T-helper 1 cell treated with Interleukin-12 subunit alpha and Interleukin-12 subunit beta and Interleukin-4 antibody, amounts not matched to agents 30 μg/mL and 1 μg/mL, for 36 hours (primary cell): Measurements from ENCODE around the gene ATP5ME.

Experiments used
- H3K27ac Mint-ChIP-seq: one replicate; pipeline ENCODE4 v1.8.0; 2021; ENCODE audit warnings: mild to moderate bottlenecking, mixed read lengths
- H3K27me3 Mint-ChIP-seq: one replicate; pipeline ENCODE4 v1.8.0; 2021; ENCODE audit warnings: low read depth, mixed read lengths
- H3K36me3 Mint-ChIP-seq: one replicate; pipeline ENCODE4 v1.8.0; 2021; ENCODE audit warnings: low read depth, mixed read lengths
- H3K4me1 Mint-ChIP-seq: one replicate; pipeline ENCODE4 v1.8.0; 2021; ENCODE audit warnings: low read depth, mixed read lengths
- H3K4me3 Mint-ChIP-seq: one replicate; pipeline ENCODE4 v1.8.0; 2021; ENCODE audit warnings: mild to moderate bottlenecking, moderate library complexity, mixed read lengths
- H3K9me3 Mint-ChIP-seq: one replicate; pipeline ENCODE4 v1.8.0; 2021; ENCODE audit warnings: mixed read lengths

Gene ATP5ME

GRCh38 chr4:633976-634598 is 40.0 kb downstream of the ATP5ME start:
- Mint-ChIP-seq H3K4me1 (no peaks in the 10 kb centered on the region), H3K27me3 (no peaks in the 10 kb centered on the region), H3K9me3 (peaks cover 18% of the 10 kb centered on the region), H3K27ac (no peak overlapping the region), H3K4me3 (no peak overlapping the region), H3K36me3 (no peaks in the 10 kb centered on the region)

GRCh38 chr4:633406-633805 is 40.7 kb downstream of the ATP5ME start:
- Mint-ChIP-seq H3K27ac (no peak overlapping the region), H3K4me1 (no peaks in the 10 kb centered on the region)

DNA sequence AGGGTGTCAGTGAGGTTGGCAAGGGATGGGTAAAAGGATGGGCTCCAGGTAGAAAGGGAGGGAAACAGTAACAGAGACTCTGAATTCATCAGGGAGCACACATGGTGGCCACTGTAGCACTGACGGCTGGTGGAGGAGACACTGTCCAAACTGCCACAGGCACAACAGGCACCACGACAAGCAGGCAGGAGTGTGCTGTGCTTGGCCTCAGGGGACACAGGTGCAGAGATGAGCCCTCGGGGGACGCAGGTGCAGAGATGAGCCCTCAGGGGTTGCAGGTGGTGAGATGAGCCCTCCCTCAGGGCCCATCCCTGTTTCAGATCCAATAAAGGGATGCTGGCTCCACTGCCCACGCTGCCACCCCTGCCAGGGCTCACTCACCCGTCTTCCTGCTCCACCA is 41.1 kb downstream of the ATP5ME start:
- H3K9me3 Mint-ChIP-seq, result peaks cover 18% of the 10 kb centered on the region
- H3K36me3 Mint-ChIP-seq, result no peaks in the 10 kb centered on the region
- no peak overlapping the region for H3K27ac Mint-ChIP-seq
- H3K4me3 Mint-ChIP-seq, result no peak overlapping the region
- no peaks in the 10 kb centered on the region for H3K27me3 Mint-ChIP-seq
- no peaks in the 10 kb centered on the region for H3K4me1 Mint-ChIP-seq

More at GRCh38 chr4:633406-633805, 40.7 kb downstream of the ATP5ME start:
- H3K9me3 Mint-ChIP-seq, result peaks cover 18% of the 10 kb centered on the region
- H3K36me3 Mint-ChIP-seq, result no peaks in the 10 kb centered on the region
- H3K4me3 Mint-ChIP-seq, result no peak overlapping the region
- H3K27me3 Mint-ChIP-seq, result no peaks in the 10 kb centered on the region

GRCh38 chr4:632196-632790 is 41.8 kb downstream of the ATP5ME start:
- Mint-ChIP-seq H3K4me3 (no peak overlapping the region), H3K27me3 (no peaks in the 10 kb centered on the region), H3K9me3 (peaks cover 18% of the 10 kb centered on the region), H3K36me3 (no peaks in the 10 kb centered on the region), H3K4me1 (no peaks in the 10 kb centered on the region), H3K27ac (no peak overlapping the region)

DNA sequence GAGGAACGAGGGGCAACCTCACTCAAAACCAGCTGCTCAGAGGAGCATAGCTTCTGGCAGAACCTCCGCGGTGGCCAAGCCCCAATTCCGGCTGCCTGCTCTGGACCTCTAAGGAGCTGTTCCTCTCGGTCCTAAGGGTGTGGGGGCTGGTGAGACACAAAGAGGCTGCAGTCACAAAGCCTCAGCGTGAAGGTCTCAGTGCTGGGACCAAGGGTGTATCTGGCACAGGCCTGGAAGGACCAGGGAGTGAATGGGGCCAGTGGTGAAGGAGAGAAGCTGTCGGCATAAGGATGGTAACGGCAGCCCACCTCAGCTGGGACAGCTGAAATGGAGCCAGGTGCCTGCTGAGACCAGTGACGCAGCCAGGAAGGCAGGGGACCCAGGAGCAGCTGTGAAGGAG is 43.4 kb downstream of the ATP5ME start:
- H3K27me3 Mint-ChIP-seq, result no peaks in the 10 kb centered on the region
- H3K27ac Mint-ChIP-seq, result no peak overlapping the region
- H3K4me3 Mint-ChIP-seq, result no peak overlapping the region
- H3K9me3 Mint-ChIP-seq, result peaks cover 18% of the 10 kb centered on the region
- no peaks in the 10 kb centered on the region for H3K36me3 Mint-ChIP-seq
- H3K4me1 Mint-ChIP-seq, result no peaks in the 10 kb centered on the region

DNA sequence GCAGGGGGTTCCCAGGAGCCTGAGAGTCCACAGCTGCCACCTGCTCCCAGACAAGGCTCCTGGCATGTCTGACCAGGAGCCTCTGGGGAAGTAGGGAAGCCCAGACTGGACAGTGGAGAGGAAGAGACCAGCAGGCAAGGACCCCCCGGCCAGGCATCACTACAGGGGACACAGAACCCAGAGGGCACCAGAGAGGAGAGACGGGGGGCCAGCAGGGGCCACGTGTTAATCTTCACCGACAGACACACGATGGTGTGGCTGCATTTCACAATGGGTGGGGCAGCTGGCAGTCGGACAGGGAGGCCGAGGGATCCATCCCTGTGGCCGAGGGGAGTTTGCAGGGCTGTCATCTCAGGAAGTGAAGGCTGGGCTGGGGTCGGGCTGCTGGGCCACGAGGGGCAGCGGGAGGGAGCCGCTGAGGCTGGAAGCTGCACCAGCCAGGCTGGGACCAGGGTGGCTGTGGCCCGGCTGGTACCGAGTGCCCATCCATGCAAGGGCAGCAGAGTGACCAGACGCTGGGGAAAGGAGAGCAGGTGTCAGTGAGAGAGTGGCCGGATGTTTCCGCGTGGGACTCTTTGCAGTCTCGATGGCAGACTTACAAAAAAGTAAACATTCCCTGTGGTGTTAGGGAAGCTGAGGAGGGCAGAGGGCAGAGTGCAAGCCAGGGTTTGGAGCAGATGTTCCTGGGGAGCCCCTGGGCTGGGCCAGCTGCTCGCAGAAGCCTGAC is 44.0 kb downstream of the ATP5ME start:
- H3K4me3 Mint-ChIP-seq, result no peak overlapping the region
- H3K27me3 Mint-ChIP-seq, result no peaks in the 10 kb centered on the region
- no peaks in the 10 kb centered on the region for H3K4me1 Mint-ChIP-seq
- H3K27ac Mint-ChIP-seq, result no peak overlapping the region
- peaks cover 18% of the 10 kb centered on the region for H3K9me3 Mint-ChIP-seq
- H3K36me3 Mint-ChIP-seq, result no peaks in the 10 kb centered on the region

DNA sequence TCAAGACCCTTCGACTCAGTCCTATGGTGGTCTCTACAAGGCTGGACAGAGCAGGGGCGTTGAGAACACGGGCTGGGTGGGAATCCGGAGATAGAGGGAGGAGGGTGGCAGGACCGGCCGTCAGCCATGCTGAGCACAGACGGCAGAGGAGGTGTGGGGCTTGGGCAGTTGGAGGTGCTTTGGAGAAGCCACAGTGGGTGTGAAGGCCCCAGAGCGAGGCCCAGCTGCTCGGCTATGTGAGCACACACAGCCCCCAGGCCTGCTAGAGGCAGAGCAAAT is 44.5 kb downstream of the ATP5ME start:
- no peaks in the 10 kb centered on the region for H3K36me3 Mint-ChIP-seq
- no peak overlapping the region for H3K4me3 Mint-ChIP-seq
- peaks cover 18% of the 10 kb centered on the region for H3K9me3 Mint-ChIP-seq
- no peak overlapping the region for H3K27ac Mint-ChIP-seq
- no peaks in the 10 kb centered on the region for H3K27me3 Mint-ChIP-seq
- H3K4me1 Mint-ChIP-seq, result no peaks in the 10 kb centered on the region

DNA sequence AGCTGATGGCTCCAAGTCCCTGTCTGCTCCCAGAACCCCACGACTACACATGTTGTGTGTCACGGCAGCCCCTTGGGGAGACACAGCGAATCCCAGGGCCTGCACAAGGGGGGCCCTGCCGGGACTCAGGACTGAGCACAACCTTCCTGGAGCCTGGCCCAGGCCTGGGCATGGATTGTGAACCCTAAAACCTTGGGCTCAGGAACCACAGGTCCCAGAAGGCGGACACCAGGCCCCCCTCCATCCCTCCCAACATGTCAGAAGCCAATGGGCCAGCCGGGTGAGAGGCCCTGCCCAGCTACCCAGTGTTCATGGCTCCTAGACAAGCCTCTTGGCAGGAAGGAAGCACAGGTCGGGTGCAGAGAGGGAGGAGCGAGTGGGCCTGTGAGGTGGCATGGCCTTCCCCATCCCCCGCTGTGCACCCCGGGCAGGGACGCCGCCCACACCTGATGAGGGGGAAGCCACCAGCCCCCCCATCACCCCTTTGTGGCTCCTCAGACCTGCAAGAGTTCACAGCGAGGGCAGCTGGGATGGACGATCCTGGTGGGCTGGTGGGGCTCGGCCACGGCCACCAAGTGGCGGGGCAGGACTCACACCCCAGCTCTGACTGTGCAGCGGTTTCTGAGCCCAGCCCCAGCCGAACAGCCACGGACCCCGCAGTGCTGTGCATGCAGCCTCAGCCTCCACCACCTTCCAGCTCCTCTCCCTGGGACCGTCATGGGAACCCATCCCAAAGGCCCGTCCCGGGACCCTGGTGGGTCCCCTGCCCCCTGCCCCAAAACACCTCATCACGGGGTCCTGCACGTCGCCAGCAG is 45.0 kb downstream of the ATP5ME start:
- Mint-ChIP-seq H3K27me3 (no peaks in the 10 kb centered on the region), H3K4me3 (no peak overlapping the region), H3K9me3 (peaks cover 18% of the 10 kb centered on the region), H3K4me1 (no peaks in the 10 kb centered on the region), H3K27ac (no peak overlapping the region), H3K36me3 (no peaks in the 10 kb centered on the region)

DNA sequence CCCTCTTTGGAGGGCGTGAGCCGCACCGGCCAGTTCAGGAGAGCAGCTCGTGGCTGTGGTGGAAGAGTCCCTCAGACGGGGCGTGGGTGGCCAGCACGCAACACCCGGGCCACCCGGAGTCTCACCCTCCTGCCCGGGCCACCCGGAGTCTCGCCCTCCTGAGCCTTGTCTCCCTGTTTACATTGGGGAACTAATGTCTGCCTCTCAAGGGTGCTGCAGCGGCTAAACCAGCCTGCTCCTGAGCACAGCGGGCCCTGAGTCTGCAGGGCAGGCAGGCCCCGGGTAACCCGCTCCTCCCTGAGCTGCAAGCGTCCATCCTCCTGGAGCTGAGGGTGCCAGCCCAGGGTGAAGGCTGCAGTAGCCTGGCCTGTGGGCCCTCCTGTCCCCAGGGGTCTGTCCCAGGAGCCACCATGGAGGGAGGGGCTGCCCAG is 45.8 kb downstream of the ATP5ME start:
- Mint-ChIP-seq H3K27me3 (no peaks in the 10 kb centered on the region), H3K4me3 (no peak overlapping the region), H3K36me3 (no peaks in the 10 kb centered on the region), H3K9me3 (peaks cover 18% of the 10 kb centered on the region), H3K27ac (no peak overlapping the region), H3K4me1 (no peaks in the 10 kb centered on the region)

- Mint-ChIP-seq H3K4me1 (no peaks in the 10 kb centered on the region), H3K27ac (no peak overlapping the region), H3K4me3 (no peak overlapping the region)
These were observed 46.5 kb downstream of the ATP5ME start for GRCh38 chr4:627347-628125.

GRCh38 chr4:626201-627091 is 47.6 kb downstream of the ATP5ME start:
- no peak overlapping the region for H3K27ac Mint-ChIP-seq
- H3K36me3 Mint-ChIP-seq, result no peaks in the 10 kb centered on the region
- H3K4me1 Mint-ChIP-seq, result no peaks in the 10 kb centered on the region
- H3K27me3 Mint-ChIP-seq, result no peaks in the 10 kb centered on the region
- H3K4me3 Mint-ChIP-seq, result no peak overlapping the region
- H3K9me3 Mint-ChIP-seq, result peaks cover 9% of the 10 kb centered on the region

More at GRCh38 chr4:627347-628125, 46.5 kb downstream of the ATP5ME start:
- Mint-ChIP-seq H3K27me3 (no peaks in the 10 kb centered on the region), H3K9me3 (peaks cover 17% of the 10 kb centered on the region), H3K36me3 (no peaks in the 10 kb centered on the region)

- Mint-ChIP-seq H3K27ac (no peak overlapping the region), H3K36me3 (no peaks in the 10 kb centered on the region), H3K9me3 (peaks cover 3% of the 10 kb centered on the region), H3K27me3 (no peaks in the 10 kb centered on the region), H3K4me3 (no peak overlapping the region), H3K4me1 (no peaks in the 10 kb centered on the region)
These were observed 48.4 kb downstream of the ATP5ME start for GRCh38 chr4:625631-626161.
